GM20431 (cell line): Measurements from ENCODE around the gene SCRN1.

Experiments
- in situ Hi-C: fragments of 300-500 bp; cut with MseI, MboI; formaldehyde crosslinking; loops from one replicate; pipeline ENCODE4 v1.15.0; 2020; ENCODE audit warnings: low sequenced_read_pairs; ENCODE audit not compliant: unreplicated experiment

The SCRN1 gene

GRCh38 chr7:29940199-29940598 is 49.4 kb downstream of the SCRN1 start:
- in situ Hi-C loops: no loop called here

- in situ Hi-C loops: no loop called here
Observed at GRCh38 chr7:29937132-29937531, 52.5 kb downstream of the SCRN1 start.

- in situ Hi-C loops: no loop called here
Observed at GRCh38 chr7:29935111-29935510, 54.5 kb downstream of the SCRN1 start.

- in situ Hi-C loops: no loop called here
Observed at GRCh38 chr7:29929018-29929807, 60.4 kb downstream of the SCRN1 start.

- in situ Hi-C loops: no loop called here
Observed at GRCh38 chr7:29926741-29927140, 62.9 kb downstream of the SCRN1 start.

GRCh38 chr7:29926216-29926615 is 63.4 kb downstream of the SCRN1 start:
- in situ Hi-C loops: no loop called here

- in situ Hi-C loops: no loop called here
Observed at GRCh38 chr7:29924684-29925083, 64.9 kb downstream of the SCRN1 start.

- in situ Hi-C loops: no loop called here
Observed at GRCh38 chr7:29924006-29924405, 65.6 kb downstream of the SCRN1 start.

- in situ Hi-C loops: no loop called here
Observed at GRCh38 chr7:29922921-29923700, 66.5 kb downstream of the SCRN1 start.

GRCh38 chr7:29921404-29922010 is 68.1 kb downstream of the SCRN1 start:
- in situ Hi-C loops: no loop called here

- in situ Hi-C loops: no loop called here
Observed at GRCh38 chr7:29920491-29920890, 69.1 kb downstream of the SCRN1 start.

GRCh38 chr7:29919790-29920189 is 69.8 kb downstream of the SCRN1 start:
- in situ Hi-C loops: no loop called here

GRCh38 chr7:29918850-29919249 is 70.8 kb downstream of the SCRN1 start:
- in situ Hi-C loops: no loop called here

- in situ Hi-C loops: no loop called here
Observed at GRCh38 chr7:29917641-29918040, 72.0 kb downstream of the SCRN1 start.

- in situ Hi-C loops: no loop called here
Observed at GRCh38 chr7:29915481-29916215, 74.0 kb downstream of the SCRN1 start.

- in situ Hi-C loops: no loop called here
Observed at GRCh38 chr7:29914180-29914579, 75.4 kb downstream of the SCRN1 start.

GRCh38 chr7:29906200-29907022 is 83.2 kb downstream of the SCRN1 start:
- in situ Hi-C loops: no loop called here

GRCh38 chr7:29900745-29901144 is 88.9 kb downstream of the SCRN1 start:
- in situ Hi-C loops: no loop called here

- in situ Hi-C loops: no loop called here
Observed at GRCh38 chr7:29898301-29898700, 91.3 kb downstream of the SCRN1 start.
